Epithelial cell of proximal tubule (primary cell): Measurements from ENCODE around the gene STAMBPL1. TPM values are rescaled to one million over a fixed set of nuclear protein-coding genes. Genes with fewer than 3 reads are reported as not detected.
"Not testable (repeated sequence)": the region's sequence is repeated elsewhere in the genome, so short reads cannot be mapped to it uniquely, and the experiment has no call there.

ENCODE experiments used
- DNase-seq: peaks from one replicate; pipeline ENCODE4 v3.0.0-alpha.2; 2011; ENCODE audit warnings: low read depth
- H3K4me3 ChIP-seq: 2 replicates; pipeline ENCODE4 v1.5.1; 2011; ENCODE audit warnings: low read depth, mild to moderate bottlenecking, low read length
- CTCF ChIP-seq: conservative IDR thresholded peaks from 2 replicates; pipeline ENCODE4 v1.5.1; 2012; ENCODE audit warnings: low read depth, mild to moderate bottlenecking, low read length
- total RNA-seq: library from RNA; depleted of rRNA; stranded (reverse); fragments of >200 nt; gene quantifications from 2 replicates; pipeline ENCODE4 v1.2.3, GENCODE V29; 2015

The STAMBPL1 gene
- total RNA-seq, 1 donor from 2014 or later = 9.9 TPM

- TF ChIP-seq CTCF = peak; percentile 96
- no peak for DNase-seq
- H3K4me3 ChIP-seq = no peak overlapping the region
Measured at GRCh38 chr10:88835096-88835909, 44.7 kb upstream of the STAMBPL1 start.

DNA sequence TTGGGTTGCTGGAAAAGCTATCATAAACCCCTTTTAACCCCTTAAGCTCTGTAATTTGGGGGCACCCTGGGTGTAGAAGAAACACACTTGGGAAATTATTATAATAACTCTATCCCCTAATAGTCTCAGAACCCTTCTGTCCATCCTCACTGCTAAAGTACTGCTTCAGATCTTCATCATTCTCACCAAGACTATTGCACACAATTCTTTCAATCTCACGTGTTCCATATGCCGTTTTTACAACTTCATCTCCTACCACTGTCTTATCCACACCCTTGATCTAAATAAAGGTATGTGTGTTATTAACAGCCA is 44.2 kb upstream of the STAMBPL1 start:
- H3K4me3 ChIP-seq = no peak overlapping the region
- no peak for DNase-seq
- TF ChIP-seq CTCF = no peak

- DNase-seq, H3K4me3 ChIP-seq: not testable (repeated sequence)
Measured at GRCh38 chr10:88837632-88838031, 42.4 kb upstream of the STAMBPL1 start.

GRCh38 chr10:88838766-88839350 is 41.2 kb upstream of the STAMBPL1 start:
- no peak overlapping the region for H3K4me3 ChIP-seq
- no peak for TF ChIP-seq CTCF
- DNase-seq = no peak

- no peak overlapping the region for H3K4me3 ChIP-seq
- no peak for DNase-seq
- no peak for TF ChIP-seq CTCF
Measured at GRCh38 chr10:88840104-88840503, 39.9 kb upstream of the STAMBPL1 start.

DNA sequence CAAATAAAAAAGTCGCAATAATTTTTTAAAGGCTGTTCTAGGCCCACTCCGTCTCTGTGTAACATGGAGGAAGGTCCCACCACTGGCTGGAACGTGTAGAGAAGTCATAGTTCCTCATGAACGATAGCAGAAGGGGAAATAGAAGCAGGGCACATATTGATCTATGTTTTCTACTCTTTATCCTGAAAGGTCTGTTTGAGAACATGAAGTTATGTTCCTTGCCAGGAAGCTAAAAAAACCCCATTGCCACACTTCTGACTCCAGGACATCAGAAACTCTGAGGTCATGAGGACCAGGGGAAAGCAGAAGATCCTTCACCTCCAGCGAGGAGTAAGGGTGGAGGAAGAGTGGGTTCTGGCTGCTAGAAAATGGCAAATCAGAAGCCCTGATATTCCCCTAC is 39.2 kb upstream of the STAMBPL1 start:
- no peak for TF ChIP-seq CTCF
- DNase-seq = no peak
- H3K4me3 ChIP-seq = no peak overlapping the region

DNA sequence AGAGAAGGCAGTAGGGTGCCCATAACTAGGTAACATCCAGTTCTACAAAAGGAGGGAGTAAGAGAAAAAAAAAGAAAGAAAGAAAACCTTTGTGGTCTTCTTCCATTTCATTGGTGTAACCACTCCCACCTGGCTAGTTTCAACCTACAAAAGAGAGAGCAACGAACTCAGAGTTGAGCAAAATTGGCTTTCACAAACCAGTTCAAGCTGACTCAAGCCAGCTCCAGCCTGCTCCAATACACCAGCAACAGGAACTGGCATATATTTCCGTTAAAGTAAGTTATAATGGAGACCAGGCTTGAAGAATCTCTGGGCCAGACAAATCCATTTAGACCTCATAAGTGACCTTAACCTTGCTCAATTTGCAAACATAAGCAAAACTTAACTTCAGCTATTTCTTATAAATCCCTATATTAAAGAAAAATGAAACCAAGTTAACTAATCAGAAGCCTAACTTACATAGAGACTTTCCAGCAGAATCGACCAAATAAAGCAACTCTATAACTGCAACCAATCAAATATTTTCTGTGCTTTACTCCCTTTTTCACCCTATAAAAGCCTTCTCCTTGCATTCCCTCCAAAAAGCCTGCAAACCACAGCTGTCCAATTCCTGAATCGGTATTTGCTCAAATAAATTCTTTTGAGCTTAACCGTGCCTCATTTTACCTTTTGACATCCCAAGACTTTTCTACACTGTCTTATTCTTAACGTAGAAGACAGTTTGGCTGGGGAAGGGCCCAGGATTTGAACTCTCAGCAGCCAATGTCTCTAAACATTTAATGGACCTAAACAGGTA is 38.5 kb upstream of the STAMBPL1 start:
- no peak overlapping the region for H3K4me3 ChIP-seq
- no peak for DNase-seq
- no peak for TF ChIP-seq CTCF
